A549 (cell line): Measurements from ENCODE around the gene VPS54.

ENCODE experiments used
- ATOH8 ChIP-seq: fragments of 250-450 bp; sonication (Bioruptor Pico); IDR thresholded peaks from 2 replicates; pipeline ENCODE4 v1.5.0; 2020; ENCODE audit warnings: low read depth, mild to moderate bottlenecking, moderate library complexity
- CBX8 ChIP-seq: fragments of 200-600 bp; sonication (generic); IDR thresholded peaks from 2 replicates; pipeline ENCODE4 v1.6.1; 2016
- CTCF ChIP-seq: fragments of >200 bp; sonication (Bioruptor Twin); formaldehyde crosslinking; IDR thresholded peaks from 3 replicates; pipeline ENCODE4 v1.5.1; 2016
- E2F6 ChIP-seq: IDR thresholded peaks from 2 replicates; pipeline ENCODE4 v1.6.1; 2012; ENCODE audit warnings: low read depth, borderline replicate concordance
- EP300 ChIP-seq, 2 experiments: fragments of >200 bp; sonication (Bioruptor Twin); formaldehyde crosslinking; IDR thresholded peaks; 2 replicates in 1 of 2; 3 replicates in 1 of 2; pipeline ENCODE4 v1.6.1; 2016 to 2017
- JUN ChIP-seq, 2 experiments: fragments of >200 bp; sonication (Bioruptor Twin); formaldehyde crosslinking; IDR thresholded peaks; 2 replicates in 1 of 2; 3 replicates in 1 of 2; pipeline ENCODE4 v1.6.1; 2016 to 2017
- JUNB ChIP-seq: fragments of >200 bp; sonication (Bioruptor Twin); formaldehyde crosslinking; IDR thresholded peaks from 2 replicates; pipeline ENCODE4 v1.6.1; 2016
- KDM5A ChIP-seq: fragments of 200-600 bp; sonication (generic); IDR thresholded peaks from 2 replicates; pipeline ENCODE4 v1.6.1; 2016; ENCODE audit warnings: antibody characterized with exemption, mild to moderate bottlenecking
- PBX3 ChIP-seq: IDR thresholded peaks from 2 replicates; pipeline ENCODE4 v1.6.1; 2012
- RAD21 ChIP-seq, 2 experiments: fragments of >200 bp in 1 of 2; sonication (Bioruptor Twin) in 1 of 2; formaldehyde crosslinking in 1 of 2; IDR thresholded peaks in 1 of 2; conservative IDR thresholded peaks in 1 of 2; 2 replicates in 1 of 2; 3 replicates in 1 of 2; pipeline ENCODE4 v1.6.1; 2012 to 2018; ENCODE audit warnings: inconsistent platforms in 1 of 2
- REST ChIP-seq: fragments of 200-600 bp; sonication (generic); IDR thresholded peaks from 2 replicates; pipeline ENCODE4 v1.6.1; 2016; ENCODE audit warnings: antibody characterized with exemption, mild to moderate bottlenecking, moderate library complexity
- ZFP36 ChIP-seq: fragments of 450-650 bp; IDR thresholded peaks from 2 replicates; pipeline ENCODE4 v1.6.1; 2014; ENCODE audit warnings: borderline replicate concordance; ENCODE audit not compliant: partially characterized antibody

- no peak for TF ChIP-seq CTCF
- TF ChIP-seq JUN (IDR thresholded peaks at IDR 0.05), result no peak
- no peak for TF ChIP-seq RAD21 (conservative IDR thresholded peaks at IDR 0.05 in 1 of 2, IDR thresholded peaks at IDR 0.05 in 1 of 2)
- no peak for TF ChIP-seq ZFP36
- TF ChIP-seq JUNB, result no peak
- no peak for TF ChIP-seq ATOH8 (CRISPR knock-in tag)
- no peak for TF ChIP-seq EP300 (IDR thresholded peaks at IDR 0.05)
- TF ChIP-seq REST, result no peak
- no peak for TF ChIP-seq E2F6
- TF ChIP-seq PBX3, result no peak
- TF ChIP-seq CBX8, result no peak
- no peak for TF ChIP-seq KDM5A
Observed at GRCh38 chr2:63886445-63886844, 132.8 kb downstream of the VPS54 start.
